ENCODE results near the gene BDKRB2.

BDKRB2 gene

GRCh38 chr14:96182546-96182945 is 22.1 kb upstream of the BDKRB2 start:
- no peak overlapping the region for H3K4me3 ChIP-seq (ENCODE audit: low read length)
- TF ChIP-seq ZNF274 (IDR thresholded peaks at IDR 0.05; ENCODE audit: low read depth, low read length): no peak

- no peak overlapping the region for H3K4me3 ChIP-seq (ENCODE audit: low read length)
- TF ChIP-seq ZNF274 (IDR thresholded peaks at IDR 0.05; ENCODE audit: low read depth, low read length): no peak
Observed at GRCh38 chr14:96184737-96185136, 19.9 kb upstream of the BDKRB2 start.

GRCh38 chr14:96187216-96188031 is 17.2 kb upstream of the BDKRB2 start:
- TF ChIP-seq ZNF274 (IDR thresholded peaks at IDR 0.05; ENCODE audit: low read depth, low read length): no peak
- no peak overlapping the region for H3K4me3 ChIP-seq (ENCODE audit: low read length)

GRCh38 chr14:96189281-96189711 is 15.3 kb upstream of the BDKRB2 start:
- no peak for TF ChIP-seq ZNF274 (IDR thresholded peaks at IDR 0.05; ENCODE audit: low read depth, low read length)
- no peak overlapping the region for H3K4me3 ChIP-seq (ENCODE audit: low read length)

GRCh38 chr14:96191353-96191752 is 13.3 kb upstream of the BDKRB2 start:
- TF ChIP-seq ZNF274 (IDR thresholded peaks at IDR 0.05; ENCODE audit: low read depth, low read length): no peak
- H3K4me3 ChIP-seq (ENCODE audit: low read length): no peak overlapping the region

GRCh38 chr14:96191841-96192462 is 12.7 kb upstream of the BDKRB2 start:
- no peak overlapping the region for H3K4me3 ChIP-seq (ENCODE audit: low read length)
- no peak for TF ChIP-seq ZNF274 (IDR thresholded peaks at IDR 0.05; ENCODE audit: low read depth, low read length)

GRCh38 chr14:96192975-96193805 is 11.4 kb upstream of the BDKRB2 start:
- H3K4me3 ChIP-seq (ENCODE audit: low read length): no peak overlapping the region
- no peak for TF ChIP-seq ZNF274 (IDR thresholded peaks at IDR 0.05; ENCODE audit: low read depth, low read length)

GRCh38 chr14:96194262-96194656 is 10.4 kb upstream of the BDKRB2 start:
- TF ChIP-seq ZNF274 (IDR thresholded peaks at IDR 0.05; ENCODE audit: low read depth, low read length): no peak
- H3K4me3 ChIP-seq (ENCODE audit: low read length): no peak overlapping the region

GRCh38 chr14:96194657-96195431 is 9.8 kb upstream of the BDKRB2 start:
- TF ChIP-seq ZNF274 (IDR thresholded peaks at IDR 0.05; ENCODE audit: low read depth, low read length): no peak

GRCh38 chr14:96195441-96196081 is 9.1 kb upstream of the BDKRB2 start:
- no peak for TF ChIP-seq ZNF274 (IDR thresholded peaks at IDR 0.05; ENCODE audit: low read depth, low read length)
- no peak overlapping the region for H3K4me3 ChIP-seq (ENCODE audit: low read length)

More at GRCh38 chr14:96194657-96195431, 9.8 kb upstream of the BDKRB2 start:
- no peak overlapping the region for H3K4me3 ChIP-seq (ENCODE audit: low read length)

- no peak for TF ChIP-seq ZNF274 (IDR thresholded peaks at IDR 0.05; ENCODE audit: low read depth, low read length)
- H3K4me3 ChIP-seq (ENCODE audit: low read length): no peak overlapping the region
Observed at GRCh38 chr14:96197163-96197852, 7.3 kb upstream of the BDKRB2 start.

GRCh38 chr14:96197969-96198368 is 6.7 kb upstream of the BDKRB2 start:
- H3K4me3 ChIP-seq (ENCODE audit: low read length): no peak overlapping the region
- TF ChIP-seq ZNF274 (IDR thresholded peaks at IDR 0.05; ENCODE audit: low read depth, low read length): no peak
